ENCODE measurements around the gene CCS.

- no peak for TF ChIP-seq SP1 (IDR thresholded peaks at IDR 0.05)
- TF ChIP-seq PKNOX1 (IDR thresholded peaks at IDR 0.05), result no peak
- TF ChIP-seq FOXK2 (IDR thresholded peaks at IDR 0.05), result no peak
- no peak for TF ChIP-seq ZNF384 (IDR thresholded peaks at IDR 0.05)
- no peak for TF ChIP-seq HDGF (IDR thresholded peaks at IDR 0.05; ENCODE audit: borderline replicate concordance)
These were observed 46.3 kb downstream of the CCS start for GRCh38 chr11:66639066-66639813.
